COLO668 (cell line): Measurements from ENCODE around the gene CKAP5.

Source experiments
- DNase-seq: peaks from one replicate; lab custom pipeline; 2025; ENCODE audit not compliant: unreplicated experiment; lab: John Stamatoyannopoulos, UW

Gene CKAP5

DNA sequence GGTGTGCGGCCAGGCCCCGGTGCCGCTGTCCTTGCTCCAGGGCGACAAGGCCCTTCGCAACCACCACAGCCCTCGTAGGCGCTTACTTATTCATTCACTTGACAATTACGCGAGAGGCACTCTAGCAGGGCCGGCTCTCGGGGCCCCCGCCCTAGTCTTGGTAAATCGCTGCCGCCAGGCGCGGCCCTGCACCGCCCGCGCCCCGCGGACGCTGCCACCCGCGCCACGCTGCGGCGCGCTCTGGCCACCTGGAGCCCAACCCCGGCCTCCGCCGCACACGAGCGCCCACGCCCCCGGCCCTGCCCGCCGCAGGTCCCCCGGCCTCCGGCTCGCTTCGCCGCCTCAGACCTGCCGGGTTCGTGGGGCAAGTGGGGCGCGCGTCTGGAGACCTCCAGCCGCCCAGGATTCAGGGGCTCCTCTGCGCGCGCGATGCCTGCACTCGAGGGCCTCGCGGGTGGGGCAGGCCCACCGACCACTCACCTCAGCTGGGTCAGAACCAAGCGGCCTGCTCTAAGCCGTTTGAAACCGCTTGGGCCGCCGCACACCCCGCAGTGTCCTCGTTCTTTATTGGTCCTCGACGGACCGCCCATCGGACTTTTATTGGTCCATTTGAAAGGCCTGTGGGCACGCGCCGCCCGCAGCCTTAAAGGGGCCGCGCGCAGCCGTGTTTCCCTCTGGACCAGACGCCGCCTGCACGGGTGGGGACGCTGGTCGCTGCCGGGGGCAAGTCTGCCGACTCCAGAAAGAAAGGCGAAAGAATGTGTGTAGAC is at the start of gene CKAP5:
Gene CKAP5 (minus strand): TSS at position 541 of the 770 bp plus-strand sequence. CDS start 25,049 bp downstream, outside the sequence.
- DNase-seq, result peak; percentile 96

DNA sequence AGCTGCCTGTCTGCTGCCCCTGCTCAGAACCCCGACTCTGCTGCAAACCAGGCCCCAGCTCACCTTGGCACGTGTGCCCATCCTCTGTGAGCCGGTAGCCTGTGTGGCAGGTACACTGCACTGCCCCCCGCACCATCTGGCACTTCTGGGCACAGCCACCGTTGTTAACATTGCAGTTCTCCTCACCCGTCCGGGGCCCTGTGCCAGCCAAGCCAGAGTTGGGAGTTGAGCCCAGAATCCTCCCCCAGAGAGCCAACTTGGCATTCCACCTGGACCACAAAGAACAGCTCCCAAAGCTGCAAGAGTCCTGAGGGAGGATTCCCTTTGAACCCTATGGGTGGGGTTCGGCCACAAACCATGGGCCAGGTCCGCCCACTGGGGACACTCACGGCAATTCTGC is 49.7 kb upstream of the CKAP5 start:
- DNase-seq, result no peak

DNA sequence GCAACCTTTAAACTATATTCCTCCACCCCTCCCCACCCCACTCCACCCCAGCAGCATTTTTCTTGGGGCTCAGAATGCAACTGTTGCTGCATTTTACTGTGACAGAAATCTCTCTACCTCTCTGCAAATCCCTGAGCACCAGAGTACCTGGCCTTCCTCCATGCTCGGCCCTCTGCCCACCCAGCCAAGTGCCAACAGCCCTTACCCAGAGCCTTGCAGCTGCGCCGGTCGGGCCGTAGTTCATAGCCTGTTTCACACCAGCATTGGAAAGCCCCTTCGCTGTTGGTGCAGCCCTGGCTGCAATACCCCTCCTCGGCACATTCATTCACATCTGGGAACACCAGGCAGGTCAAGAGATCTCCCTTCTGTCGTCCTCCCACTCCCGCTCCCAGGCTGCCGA is 48.9 kb upstream of the CKAP5 start:
- DNase-seq, result no peak

DNA sequence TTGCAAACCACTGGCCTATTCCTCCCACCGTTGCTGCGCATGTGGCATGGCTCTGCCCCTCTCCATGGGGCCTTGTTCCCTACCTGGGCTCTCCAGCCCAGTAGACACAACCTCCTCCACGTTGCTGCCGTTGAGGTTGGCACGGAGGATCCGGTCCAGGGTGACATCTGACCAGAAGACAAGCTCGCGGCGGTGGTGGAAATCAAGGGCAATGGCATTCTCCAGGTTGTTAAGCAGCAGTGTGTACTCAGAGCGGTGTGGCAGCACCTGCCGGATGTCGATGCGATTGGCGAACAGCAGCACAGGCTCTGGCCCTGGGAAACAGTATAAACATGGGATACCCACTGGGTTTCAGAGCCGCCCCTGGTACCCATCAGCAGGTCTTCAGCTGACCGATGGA is 48.4 kb upstream of the CKAP5 start:
- peak; percentile 93 for DNase-seq

DNA sequence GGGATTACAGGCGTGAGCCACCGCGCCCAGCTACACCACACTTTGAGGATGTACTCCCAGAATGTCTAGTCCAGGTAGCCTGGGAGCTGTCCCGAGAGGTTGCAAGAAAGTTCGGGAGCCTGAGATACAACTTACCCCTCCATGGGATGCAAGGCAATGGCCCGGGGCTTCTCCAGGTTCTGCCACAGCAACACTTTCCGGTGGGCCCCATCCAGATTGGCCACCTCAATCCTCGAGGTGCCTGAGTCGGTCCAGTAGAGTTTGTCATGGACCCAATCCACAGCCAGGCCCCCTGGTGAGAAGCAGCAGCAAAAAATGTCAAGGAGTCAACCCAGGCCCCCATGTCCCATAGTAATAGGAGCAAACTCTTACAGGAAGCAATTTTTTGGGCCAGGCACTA is 46.8 kb upstream of the CKAP5 start:
- no peak for DNase-seq

DNA sequence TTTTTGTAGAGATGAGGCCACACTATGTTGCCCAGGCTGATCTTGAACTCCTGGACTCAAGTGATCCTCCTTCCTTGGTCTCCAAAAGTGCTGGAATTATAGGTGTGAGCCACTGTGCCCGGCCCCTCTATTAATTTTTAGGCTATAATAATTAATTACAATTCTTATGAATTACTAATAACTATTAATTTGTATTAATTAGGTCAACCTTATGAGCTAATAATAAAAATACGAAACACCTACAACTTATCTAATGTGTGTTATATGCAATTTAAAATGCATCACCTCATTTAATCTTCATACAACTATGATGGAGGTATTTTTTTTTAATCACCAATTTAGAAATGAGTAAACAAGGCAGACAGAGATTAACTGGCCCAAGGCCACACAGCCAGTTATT is 46.0 kb upstream of the CKAP5 start:
- no peak for DNase-seq

DNA sequence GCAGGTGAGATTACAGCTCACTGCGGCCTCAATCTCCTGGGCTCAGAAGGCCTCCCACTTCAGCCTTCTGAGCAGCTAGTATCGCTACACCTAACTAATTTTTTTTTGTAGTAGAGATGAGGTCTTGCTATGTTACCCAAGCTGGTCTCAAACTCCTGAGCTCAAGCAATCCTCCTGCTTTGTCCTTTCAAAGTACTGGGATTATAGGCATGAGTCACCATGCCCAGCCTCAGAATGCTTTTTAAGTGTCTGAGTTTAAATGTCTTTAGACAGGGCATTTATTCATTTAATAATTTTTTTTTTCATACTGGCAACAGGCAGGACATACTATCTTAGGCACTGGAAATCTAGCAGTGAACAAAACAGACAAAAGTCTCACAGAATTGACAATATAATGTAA is 44.6 kb upstream of the CKAP5 start:
- DNase-seq, result no peak

DNA sequence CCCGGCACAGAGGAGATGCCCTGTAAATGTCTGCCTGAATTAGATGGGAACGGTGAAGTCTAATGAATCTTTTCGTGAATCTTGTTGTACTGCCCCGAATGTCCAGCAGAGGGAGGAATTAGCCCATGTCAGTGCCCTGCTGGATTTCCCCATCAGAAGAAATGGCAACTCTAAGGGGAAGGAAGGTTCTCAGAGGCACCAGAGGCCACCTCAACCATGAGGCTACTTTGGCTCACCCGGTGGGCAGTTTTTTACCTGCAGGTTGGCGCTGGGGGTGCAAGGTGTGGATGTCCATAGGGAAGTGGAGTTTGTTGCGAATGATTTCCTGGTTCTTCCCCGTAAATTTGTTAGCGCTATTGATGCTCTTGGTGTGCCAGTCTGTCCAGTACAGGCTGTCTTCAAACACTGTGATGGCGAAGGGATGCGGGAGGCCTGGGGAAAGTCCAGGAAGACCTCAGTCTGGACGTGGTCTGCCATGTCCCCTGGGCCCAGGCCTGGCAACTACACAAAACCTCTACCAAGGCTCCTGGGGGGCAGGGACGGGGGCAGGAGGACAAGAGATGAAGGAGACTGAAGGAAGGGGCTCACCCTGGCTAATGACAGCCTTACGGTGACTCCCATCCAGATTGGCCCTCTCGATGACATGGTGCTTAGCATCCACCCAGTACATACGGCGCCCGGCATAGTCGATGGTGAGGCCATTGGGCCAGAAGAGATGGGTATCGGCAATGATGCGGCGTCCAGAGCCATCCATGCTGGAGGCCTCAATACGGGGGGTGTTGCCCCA is 43.8 kb upstream of the CKAP5 start:
- peak; percentile 83 for DNase-seq

DNA sequence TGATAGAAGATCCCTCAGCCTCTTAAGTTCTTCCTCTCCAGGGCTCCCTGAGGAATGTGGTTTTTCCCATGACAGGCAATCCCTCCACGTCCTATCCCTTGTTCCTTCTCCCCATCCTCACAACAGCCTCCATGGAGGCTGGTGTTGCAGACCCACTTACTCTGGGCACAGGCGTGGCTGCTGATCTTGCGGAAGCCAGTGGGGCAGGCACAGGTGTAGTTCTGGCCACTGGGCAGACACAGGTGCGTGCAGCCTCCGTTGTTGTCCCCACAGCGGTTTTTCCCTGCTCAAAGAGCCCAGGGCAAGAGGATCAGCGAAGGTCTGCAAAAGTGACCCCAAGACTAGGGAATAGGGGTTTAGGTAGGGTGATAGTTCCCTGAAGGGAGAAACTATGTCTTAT is 43.2 kb upstream of the CKAP5 start:
- no peak for DNase-seq

DNA sequence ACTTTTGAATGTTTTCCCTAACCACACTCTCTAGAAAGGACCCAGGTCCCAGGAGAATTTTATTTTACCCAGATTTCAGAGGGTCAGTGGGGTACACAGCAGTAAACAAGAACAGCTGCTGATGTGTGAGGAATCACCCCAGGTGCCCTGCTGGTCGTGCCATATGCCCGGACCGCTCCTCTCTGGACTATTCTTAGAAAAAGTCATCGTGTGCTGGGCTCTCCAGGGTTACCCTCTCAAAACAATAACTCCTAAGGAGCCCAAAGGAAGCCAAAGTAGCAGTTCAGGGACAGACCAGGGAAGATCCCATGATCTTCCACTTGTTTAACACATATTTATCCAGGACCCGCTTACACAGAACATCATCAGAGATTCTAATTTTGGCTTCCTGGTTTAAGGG is 42.6 kb upstream of the CKAP5 start:
- DNase-seq, result no peak

DNA sequence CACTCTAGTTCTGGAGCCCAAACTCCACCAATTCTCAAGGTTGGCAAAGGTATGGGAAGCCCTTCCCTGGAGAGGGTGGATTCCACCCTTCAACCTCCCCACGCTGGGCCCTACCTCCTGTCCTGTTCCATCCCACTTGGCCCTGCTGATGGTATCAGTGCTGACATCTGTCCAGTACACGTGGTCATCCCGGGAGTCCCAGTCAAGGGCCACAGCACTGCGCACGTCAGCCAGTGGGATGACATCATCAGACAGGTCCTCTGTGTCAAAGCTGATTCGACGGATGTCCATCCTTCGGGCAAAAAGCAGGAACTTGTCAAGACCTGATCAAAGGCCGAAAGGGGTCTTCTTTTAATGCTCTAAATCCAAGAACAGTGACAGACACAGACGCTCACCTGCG is 40.1 kb upstream of the CKAP5 start:
- DNase-seq, result no peak

DNA sequence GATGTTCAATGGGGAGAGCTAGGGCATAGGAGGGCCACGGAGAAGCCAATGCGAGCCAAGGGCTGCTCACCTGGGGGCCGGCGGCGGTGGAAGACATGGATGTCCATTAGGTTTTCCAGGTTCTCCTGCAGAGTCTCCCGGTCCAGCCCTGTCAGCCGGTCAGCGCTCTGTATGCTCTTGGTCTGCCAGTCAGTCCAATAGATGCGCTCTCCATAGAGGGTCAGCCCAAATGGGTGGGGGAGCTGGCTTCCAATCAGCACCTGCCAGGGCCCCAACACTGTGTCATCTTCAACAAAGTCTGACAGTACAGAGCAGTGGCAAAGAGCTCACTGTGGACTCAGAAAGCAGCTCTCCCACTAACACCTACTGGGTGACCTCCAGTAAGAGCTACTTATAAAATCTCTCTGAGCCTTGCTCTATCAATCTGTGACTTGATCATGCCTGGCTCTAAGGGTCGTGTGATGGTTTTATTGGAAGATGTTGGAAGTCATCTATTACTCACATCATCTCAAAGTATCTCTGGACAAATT is 33.0 kb upstream of the CKAP5 start:
- DNase-seq, result no peak

DNA sequence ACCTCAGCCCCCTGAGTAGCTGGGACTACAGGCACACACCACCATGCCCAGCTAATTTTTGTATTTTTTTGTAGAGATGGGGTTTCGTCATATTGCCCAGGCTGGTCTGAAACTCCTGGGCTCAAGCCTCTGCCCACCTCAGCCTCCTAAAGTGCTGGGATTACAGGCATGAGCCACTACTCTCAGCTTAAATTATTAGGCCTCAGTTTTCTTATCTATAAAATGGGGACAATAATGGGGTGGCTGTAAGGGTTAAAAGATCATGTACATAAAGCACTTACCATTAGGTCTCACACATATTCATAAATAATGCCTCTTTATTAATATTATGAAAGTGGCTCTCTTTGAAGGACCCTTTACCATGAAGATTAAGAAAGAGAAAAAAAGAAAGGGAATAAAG is 31.5 kb upstream of the CKAP5 start:
- DNase-seq, result no peak

DNA sequence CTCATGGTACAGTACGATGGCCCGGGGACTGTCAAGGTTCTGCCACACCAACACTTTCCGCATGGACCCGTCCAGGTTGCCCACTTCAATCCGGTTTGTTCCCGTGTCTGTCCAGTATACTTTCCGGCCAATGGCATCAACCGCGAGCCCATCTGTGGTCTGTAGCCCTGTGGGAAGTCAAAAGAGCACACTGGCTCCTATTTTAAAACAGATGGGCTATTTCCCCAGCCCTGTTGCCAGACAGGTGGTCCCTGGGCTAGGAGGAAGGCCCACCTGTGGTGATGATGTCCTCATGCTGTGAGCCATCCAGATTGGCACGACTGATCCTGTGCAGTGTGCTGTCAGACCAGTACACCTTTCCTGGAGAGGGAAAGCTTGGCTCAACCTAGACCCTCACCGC is 30.4 kb upstream of the CKAP5 start:
- no peak for DNase-seq

DNA sequence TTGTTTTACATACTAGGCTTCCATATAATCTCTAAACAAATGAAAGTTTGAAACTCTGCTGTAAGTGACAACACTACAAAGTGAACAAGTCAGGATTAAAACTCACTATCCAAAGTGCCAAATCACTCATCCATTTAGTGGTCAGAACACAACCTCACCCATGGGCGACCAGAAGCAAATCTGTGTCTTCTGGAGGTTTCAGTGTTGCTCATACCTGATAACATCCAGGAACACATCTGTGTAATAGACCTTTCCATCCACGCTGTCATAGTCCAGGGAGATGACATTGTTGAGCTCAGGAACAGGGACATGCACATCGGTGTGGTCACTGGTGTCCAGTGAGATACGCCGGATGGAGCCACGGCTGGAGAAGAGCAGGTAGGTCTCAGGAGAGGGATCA is 28.5 kb upstream of the CKAP5 start:
- no peak for DNase-seq

DNA sequence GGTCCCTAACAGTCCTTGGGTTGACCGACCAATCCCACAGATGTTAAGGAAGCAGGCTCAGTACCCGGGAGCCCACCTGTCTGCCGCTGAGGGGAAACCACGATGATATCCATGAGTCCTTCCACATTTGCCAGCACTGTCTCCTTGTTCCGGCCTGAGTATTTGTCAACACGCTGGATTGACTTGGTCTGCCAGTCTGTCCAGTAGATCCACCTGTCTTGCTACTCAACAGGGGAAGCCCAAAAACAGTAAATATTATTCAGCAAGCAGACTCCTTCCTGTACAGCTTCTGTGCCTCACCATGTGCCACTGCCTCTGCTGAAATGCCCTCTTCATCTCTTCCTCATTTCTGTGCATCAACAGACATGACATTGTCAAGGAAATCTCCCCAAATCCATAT is 22.8 kb upstream of the CKAP5 start:
- no peak for DNase-seq

DNA sequence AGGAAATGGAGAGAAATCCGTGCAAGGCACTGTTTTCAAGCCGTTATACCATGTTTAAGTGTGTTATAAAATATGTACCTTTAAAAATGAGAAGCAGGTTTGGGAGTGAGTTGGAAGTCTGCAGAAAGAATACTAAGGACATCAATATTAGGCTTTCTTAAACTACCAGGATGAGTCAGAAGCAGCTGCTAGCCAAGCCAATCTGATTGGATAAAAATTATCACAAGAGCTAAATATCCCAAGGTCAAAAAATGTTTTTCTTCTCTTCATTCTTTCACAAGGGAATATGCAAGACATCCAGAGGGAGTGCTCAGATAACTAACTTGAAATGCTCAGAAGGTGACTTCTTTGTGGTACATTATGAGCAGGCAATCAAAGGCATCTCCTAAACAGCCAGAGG is 19.3 kb upstream of the CKAP5 start:
- no peak for DNase-seq

DNA sequence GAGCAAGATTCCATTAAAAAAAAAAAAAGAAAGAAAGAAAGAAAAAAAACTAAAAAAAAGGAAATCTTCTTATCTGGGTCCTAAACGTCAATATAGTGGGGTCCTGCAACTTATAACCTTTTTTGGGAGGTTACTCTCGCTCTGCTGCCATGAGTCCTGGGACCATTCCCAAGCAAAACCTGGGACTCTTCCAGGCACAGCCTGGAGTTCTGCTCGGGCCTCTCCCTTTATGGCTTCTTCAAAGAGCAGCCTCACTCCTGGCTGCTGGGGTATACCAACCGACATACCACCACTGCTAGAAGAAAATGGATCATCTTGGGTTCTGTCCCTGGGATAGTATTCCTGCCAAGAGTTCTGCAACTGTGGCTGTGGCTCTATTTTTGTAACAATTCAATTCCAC is 14.1 kb upstream of the CKAP5 start:
- DNase-seq, result no peak

DNA sequence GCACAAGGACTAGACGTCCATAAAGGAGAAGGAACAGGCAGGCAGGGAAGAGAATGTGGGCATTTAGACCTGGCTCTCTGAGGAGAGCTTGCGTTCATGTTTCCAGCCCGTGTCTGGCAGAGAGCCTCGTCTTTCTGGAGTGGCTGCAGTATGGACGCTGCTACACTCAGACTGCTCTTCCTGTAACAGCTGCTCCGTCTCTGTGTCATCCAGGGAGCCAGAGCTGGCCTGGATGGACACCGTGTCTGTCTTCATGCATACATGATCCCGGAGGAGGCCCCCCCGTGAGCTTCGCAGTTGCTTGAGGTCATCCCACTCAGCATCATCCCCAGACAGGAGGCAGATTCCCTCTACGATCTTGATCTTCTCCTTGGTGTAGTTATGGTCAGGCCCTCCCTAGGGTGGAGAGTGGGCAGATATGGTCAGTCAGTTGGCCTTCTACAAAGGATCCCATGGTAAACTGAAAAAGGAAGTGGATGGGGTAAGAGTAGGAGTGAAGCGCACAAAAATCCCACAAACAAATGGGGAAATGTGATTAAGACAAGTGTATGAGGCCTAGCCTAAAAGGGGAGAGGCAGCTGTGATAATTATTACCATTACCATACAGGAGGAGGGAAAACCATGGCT is 13.0 kb upstream of the CKAP5 start:
- no peak for DNase-seq

DNA sequence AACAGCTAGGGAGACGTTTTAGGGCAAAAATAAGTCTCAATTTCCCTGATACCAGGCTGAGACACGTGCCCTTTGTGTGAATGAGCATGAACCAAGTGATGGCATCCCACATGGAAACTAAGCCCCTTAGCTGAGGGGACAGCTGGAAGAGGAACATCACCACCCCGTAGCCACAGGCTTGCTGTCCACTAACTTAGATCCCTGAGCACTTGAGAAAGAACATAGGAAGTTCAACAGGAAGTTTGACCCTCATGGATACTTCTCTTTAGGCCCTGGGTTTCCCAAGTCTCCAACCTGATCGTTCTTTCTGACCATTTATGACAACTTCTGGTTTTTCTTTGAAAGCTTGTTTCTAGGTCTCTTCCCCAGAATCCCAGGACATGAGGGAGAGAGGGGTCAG is 11.6 kb upstream of the CKAP5 start:
- DNase-seq, result no peak

DNA sequence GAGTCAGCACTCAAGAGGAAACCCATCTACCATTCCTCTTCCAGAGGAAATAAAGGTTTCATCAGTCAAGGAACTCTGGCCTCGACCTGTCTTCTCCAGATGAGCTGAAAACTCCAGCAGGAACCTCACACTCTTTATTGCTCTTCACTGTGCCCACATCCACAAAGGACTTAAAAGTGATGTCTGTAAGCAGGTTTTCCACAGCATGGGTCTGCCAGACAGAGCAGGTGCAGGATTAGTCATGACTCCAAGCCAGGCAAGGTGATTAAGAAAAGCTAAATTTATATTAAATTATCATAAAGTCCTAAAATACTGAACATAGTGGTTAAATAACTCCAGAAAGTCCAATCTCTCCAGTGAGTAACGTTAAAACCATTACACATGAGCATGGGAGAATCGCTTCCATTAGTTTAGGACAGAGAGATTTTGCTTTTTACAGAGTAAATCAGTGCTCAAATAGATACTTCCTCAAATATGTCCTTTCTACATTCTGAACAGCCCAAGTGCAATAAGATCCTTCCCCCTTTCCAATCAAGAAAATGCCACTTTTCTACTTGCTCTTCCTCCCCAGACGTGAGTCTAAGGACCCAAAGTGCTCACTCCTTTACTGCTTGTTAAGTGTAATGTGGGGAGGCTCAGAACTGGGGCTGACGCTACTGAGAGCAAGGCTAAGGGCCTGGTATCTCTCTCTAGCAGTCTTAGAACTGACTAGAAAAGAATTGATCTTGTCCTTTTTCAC is 10.7 kb upstream of the CKAP5 start:
- no peak for DNase-seq
